Measurements from ENCODE around the gene TEAD1. TPM values are rescaled to one million over a fixed set of nuclear protein-coding genes. Genes with fewer than 3 reads are reported as not detected.

The TEAD1 gene
- total and polyA plus RNA-seq, 2 donors (not counting 1 experiment from before 2014, with no cell fraction given): 88.6 to 121 TPM

GRCh38 chr11:12810568-12810894 is 136.3 kb downstream of the TEAD1 start:
- peaks cover 5% of the 10 kb centered on the region for H4K20me1 ChIP-seq (ENCODE audit: control insufficient read depth, extremely low read depth, insufficient read depth, low read length)
- no peaks in the 10 kb centered on the region for H3K27me3 ChIP-seq (ENCODE audit: control insufficient read depth, insufficient read depth, low read length)
- H3K27ac ChIP-seq (ENCODE audit: insufficient read depth, low read length): peak overlapping the region; percentile 4
- H3K9me3 ChIP-seq (ENCODE audit: control insufficient read depth, insufficient read depth, low read depth, low read length): no peaks in the 10 kb centered on the region
- TF ChIP-seq EZH2 (IDR thresholded peaks at IDR 0.05; ENCODE audit: low read length, missing control alignments): no peak
- TF ChIP-seq, protein P1, sequence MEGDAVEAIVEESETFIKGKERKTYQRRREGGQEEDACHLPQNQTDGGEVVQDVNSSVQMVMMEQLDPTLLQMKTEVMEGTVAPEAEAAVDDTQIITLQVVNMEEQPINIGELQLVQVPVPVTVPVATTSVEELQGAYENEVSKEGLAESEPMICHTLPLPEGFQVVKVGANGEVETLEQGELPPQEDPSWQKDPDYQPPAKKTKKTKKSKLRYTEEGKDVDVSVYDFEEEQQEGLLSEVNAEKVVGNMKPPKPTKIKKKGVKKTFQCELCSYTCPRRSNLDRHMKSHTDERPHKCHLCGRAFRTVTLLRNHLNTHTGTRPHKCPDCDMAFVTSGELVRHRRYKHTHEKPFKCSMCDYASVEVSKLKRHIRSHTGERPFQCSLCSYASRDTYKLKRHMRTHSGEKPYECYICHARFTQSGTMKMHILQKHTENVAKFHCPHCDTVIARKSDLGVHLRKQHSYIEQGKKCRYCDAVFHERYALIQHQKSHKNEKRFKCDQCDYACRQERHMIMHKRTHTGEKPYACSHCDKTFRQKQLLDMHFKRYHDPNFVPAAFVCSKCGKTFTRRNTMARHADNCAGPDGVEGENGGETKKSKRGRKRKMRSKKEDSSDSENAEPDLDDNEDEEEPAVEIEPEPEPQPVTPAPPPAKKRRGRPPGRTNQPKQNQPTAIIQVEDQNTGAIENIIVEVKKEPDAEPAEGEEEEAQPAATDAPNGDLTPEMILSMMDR (conservative IDR thresholded peaks at IDR 0.05 in 1 of 2, IDR thresholded peaks at IDR 0.05 in 1 of 2; ENCODE audit: low read depth in 1 of 2, low read length in 2 of 2): no peak
- no peak overlapping the region for H3K4me2 ChIP-seq (ENCODE audit: extremely low read depth, insufficient read depth, low read length)
- DNase-seq (ENCODE audit: low read depth in 2 of 2): peak; percentile 43 to 92
- H3K4me3 ChIP-seq (replicated peaks in 1 of 4; ENCODE audit: control extremely low read depth in 1 of 4, insufficient read depth in 1 of 4, low read depth in 3 of 4, low read length in 4 of 4): no peak overlapping the region
- no peaks in the 10 kb centered on the region for H3K36me3 ChIP-seq (ENCODE audit: control insufficient read depth, insufficient read depth, low read length)
- H3K9ac ChIP-seq (ENCODE audit: insufficient read depth, low read length): no peak overlapping the region
- no peak overlapping the region for H2AFZ ChIP-seq (ENCODE audit: low read length)
- H3K4me1 ChIP-seq (ENCODE audit: control insufficient read depth, extremely low read depth, insufficient read depth, low read length): peaks cover 51% of the 10 kb centered on the region
- H3K79me2 ChIP-seq (ENCODE audit: control insufficient read depth, insufficient read depth, low read length): peaks cover 90% of the 10 kb centered on the region

DNA sequence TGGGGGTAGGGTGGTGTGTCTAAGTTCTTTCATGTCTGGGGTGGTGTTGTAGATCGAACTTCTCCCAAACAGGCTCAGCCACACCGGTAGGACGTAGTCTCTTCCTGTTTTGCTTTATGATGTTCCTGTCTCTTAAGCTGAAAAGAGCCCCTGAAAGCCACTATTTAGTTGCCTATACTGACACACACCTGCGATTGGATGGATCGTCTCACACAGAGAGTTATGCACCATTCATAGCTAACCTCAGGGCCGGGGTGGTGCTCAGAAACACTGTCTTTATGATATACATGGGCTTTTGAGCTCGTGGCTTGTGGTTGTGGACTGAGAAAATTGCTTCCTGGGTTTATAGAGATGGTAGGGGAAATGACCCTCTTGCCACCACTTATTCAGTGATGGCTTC is 137.6 kb downstream of the TEAD1 start:
- Histone ChIP-seq H2AFZ (ENCODE audit: low read length) (no peak overlapping the region), H3K27ac (ENCODE audit: insufficient read depth, low read length) (no peak overlapping the region), H3K9me3 (ENCODE audit: control insufficient read depth, insufficient read depth, low read depth, low read length) (no peaks in the 10 kb centered on the region), H3K36me3 (ENCODE audit: control insufficient read depth, insufficient read depth, low read length) (no peaks in the 10 kb centered on the region), H3K4me2 (ENCODE audit: extremely low read depth, insufficient read depth, low read length) (no peak overlapping the region), H3K4me1 (ENCODE audit: control insufficient read depth, extremely low read depth, insufficient read depth, low read length) (peaks cover 55% of the 10 kb centered on the region), H3K9ac (ENCODE audit: insufficient read depth, low read length) (no peak overlapping the region), H3K79me2 (ENCODE audit: control insufficient read depth, insufficient read depth, low read length) (peaks cover 90% of the 10 kb centered on the region), H3K27me3 (ENCODE audit: control insufficient read depth, insufficient read depth, low read length) (no peaks in the 10 kb centered on the region), H4K20me1 (ENCODE audit: control insufficient read depth, extremely low read depth, insufficient read depth, low read length) (peaks cover 5% of the 10 kb centered on the region), H3K4me3 (replicated peaks in 1 of 4; ENCODE audit: control extremely low read depth in 1 of 4, insufficient read depth in 1 of 4, low read depth in 3 of 4, low read length in 4 of 4) (no peak overlapping the region)
- DNase-seq (ENCODE audit: low read depth in 2 of 2): no peak
- TF ChIP-seq, protein P1 (conservative IDR thresholded peaks at IDR 0.05 in 1 of 2, IDR thresholded peaks at IDR 0.05 in 1 of 2; ENCODE audit: low read depth in 1 of 2, low read length in 2 of 2): no peak
- no peak for TF ChIP-seq EZH2 (IDR thresholded peaks at IDR 0.05; ENCODE audit: low read length, missing control alignments)

DNA sequence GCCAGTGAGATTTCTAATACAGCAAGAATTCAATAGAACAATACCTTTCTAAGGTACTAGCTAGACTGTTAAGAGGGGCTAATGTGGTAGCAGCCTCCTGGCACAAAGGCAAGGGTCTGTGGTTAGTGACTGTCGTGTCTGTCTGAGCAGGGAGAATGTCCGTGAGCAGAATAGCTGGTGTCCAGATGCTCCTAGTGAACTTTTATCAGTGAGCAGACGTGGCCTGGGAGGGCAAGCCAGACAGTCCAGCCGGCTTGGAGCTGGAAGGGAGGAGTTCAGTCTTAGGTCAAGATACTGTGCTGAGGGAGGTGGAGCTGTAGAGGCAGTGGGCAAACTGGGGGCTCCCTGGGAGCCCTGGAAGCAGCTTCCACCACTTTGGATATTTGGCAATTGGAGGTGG is 138.6 kb downstream of the TEAD1 start:
- TF ChIP-seq, protein P1 (conservative IDR thresholded peaks at IDR 0.05 in 1 of 2, IDR thresholded peaks at IDR 0.05 in 1 of 2; ENCODE audit: low read depth in 1 of 2, low read length in 2 of 2): no peak
- TF ChIP-seq EZH2 (IDR thresholded peaks at IDR 0.05; ENCODE audit: low read length, missing control alignments): no peak
- Histone ChIP-seq H3K27ac (ENCODE audit: insufficient read depth, low read length) (peak overlapping the region; percentile 87), H3K4me3 (replicated peaks in 1 of 4; ENCODE audit: control extremely low read depth in 1 of 4, insufficient read depth in 1 of 4, low read depth in 3 of 4, low read length in 4 of 4) (no peak overlapping the region), H3K79me2 (ENCODE audit: control insufficient read depth, insufficient read depth, low read length) (peaks cover 90% of the 10 kb centered on the region), H3K36me3 (ENCODE audit: control insufficient read depth, insufficient read depth, low read length) (no peaks in the 10 kb centered on the region), H4K20me1 (ENCODE audit: control insufficient read depth, extremely low read depth, insufficient read depth, low read length) (peaks cover 5% of the 10 kb centered on the region), H3K4me2 (ENCODE audit: extremely low read depth, insufficient read depth, low read length) (peak overlapping the region; percentile 19), H3K27me3 (ENCODE audit: control insufficient read depth, insufficient read depth, low read length) (no peaks in the 10 kb centered on the region), H3K4me1 (ENCODE audit: control insufficient read depth, extremely low read depth, insufficient read depth, low read length) (peaks cover 61% of the 10 kb centered on the region), H2AFZ (ENCODE audit: low read length) (no peak overlapping the region), H3K9ac (ENCODE audit: insufficient read depth, low read length) (no peak overlapping the region), H3K9me3 (ENCODE audit: control insufficient read depth, insufficient read depth, low read depth, low read length) (no peaks in the 10 kb centered on the region)
- DNase-seq (ENCODE audit: low read depth in 2 of 2): peak in 1 of 2 donors; percentile 50

Measured in fibroblast of lung (primary cell).